ENCODE data around the gene CREB3L2.

Gene CREB3L2

GRCh38 chr7:137966641-137967142, 35.2 kb downstream of the CREB3L2 start:
- DNase-seq = no peak

- DNase-seq = no peak
Measured at GRCh38 chr7:137965942-137966640, 35.8 kb downstream of the CREB3L2 start.

GRCh38 chr7:137964824-137965545, 36.9 kb downstream of the CREB3L2 start:
- DNase-seq = no peak

GRCh38 chr7:137962875-137963507, 38.9 kb downstream of the CREB3L2 start:
- DNase-seq = no peak

- DNase-seq = no peak
Measured at GRCh38 chr7:137962491-137962874, 39.4 kb downstream of the CREB3L2 start.

GRCh38 chr7:137961200-137962177, 40.4 kb downstream of the CREB3L2 start:
- DNase-seq = peak; percentile 50

- DNase-seq = no peak
Measured at GRCh38 chr7:137960020-137960419, 41.9 kb downstream of the CREB3L2 start.

- DNase-seq = no peak
Measured at GRCh38 chr7:137958470-137959431, 43.1 kb downstream of the CREB3L2 start.

GRCh38 chr7:137957887-137958286, 44.0 kb downstream of the CREB3L2 start:
- DNase-seq = no peak

- no peak for DNase-seq
Measured at GRCh38 chr7:137956591-137956990, 45.3 kb downstream of the CREB3L2 start.

- no peak for DNase-seq
Measured at GRCh38 chr7:137956183-137956582, 45.7 kb downstream of the CREB3L2 start.

- no peak for DNase-seq
Measured at GRCh38 chr7:137954614-137955013, 47.3 kb downstream of the CREB3L2 start.

GRCh38 chr7:137953665-137954470, 48.0 kb downstream of the CREB3L2 start:
- DNase-seq = no peak

GRCh38 chr7:137953043-137953664, 48.7 kb downstream of the CREB3L2 start:
- no peak for DNase-seq

- no peak for DNase-seq
Measured at GRCh38 chr7:137952426-137952805, 49.5 kb downstream of the CREB3L2 start.

GRCh38 chr7:137951700-137952425, 50.0 kb downstream of the CREB3L2 start:
- DNase-seq = no peak

GRCh38 chr7:137950967-137951366, 50.9 kb downstream of the CREB3L2 start:
- DNase-seq = no peak

GRCh38 chr7:137950263-137950621, 51.6 kb downstream of the CREB3L2 start:
- no peak for DNase-seq

Measured in CD4-positive, alpha-beta T cell treated with Interleukin-15 for 1 hour (primary cell).